T-cell (primary cell): ENCODE data around the gene NPR2. TPM values are rescaled to one million over a fixed set of nuclear protein-coding genes. Genes with fewer than 3 reads are reported as not detected.

Source experiments
- ATAC-seq, 4 experiments: fragments of 200-7000 bp in 3 of 4; fragments of 150-1000 bp in 1 of 4; cut with Tn5 transposase; replicated peaks in 1 of 4; 1 replicate in 3 of 4; 2 replicates in 1 of 4; pipeline ENCODE4 v1.10.0; 2021; ENCODE audit warnings: moderate library complexity in 3 of 4, mild to moderate bottlenecking in 2 of 4, moderate number of reproducible peaks in 1 of 4
- CTCF ChIA-PET, 2 donors: fragments of 300-600 bp; sonication (Branson Sonifier 250); formaldehyde crosslinking; loops; one replicate each; lab custom pipeline; 2022; ENCODE audit warnings: antibody characterized with exemption in 2 of 2; lab: Charles Lee
- POLR2A ChIA-PET, 2 donors: fragments of 300-600 bp; sonication (Branson Sonifier 250); formaldehyde crosslinking; loops; one replicate each; lab custom pipeline; 2022; ENCODE audit warnings: antibody characterized with exemption in 2 of 2; lab: Charles Lee
- DNase-seq, 35 experiments: peaks; one replicate each; pipeline versions ENCODE4 v3.0.0 to v3.0.0-alpha.2; 2013 to 2023
- H3K27ac ChIP-seq: one replicate; pipeline ENCODE4 v1.5.1; 2013; ENCODE audit warnings: low read length
- H3K27me3 ChIP-seq, 2 experiments: replicated peaks in 1 of 2; 1 replicate in 1 of 2; 2 replicates in 1 of 2; pipeline versions ENCODE4 v1.6.1 to v1.7.0; 2013; ENCODE audit warnings: low read length in 1 of 2, mixed read lengths in 1 of 2; ENCODE audit not compliant: control insufficient read depth in 2 of 2, insufficient read depth in 2 of 2; ENCODE audit errors: extremely low read depth in 1 of 2
- H3K36me3 ChIP-seq, 2 donors: 1 replicate in 1 of 2; 2 replicates in 1 of 2; pipeline versions ENCODE4 v1.6.1 to v1.7.0; 2013; ENCODE audit warnings: low read length in 1 of 2; ENCODE audit not compliant: control insufficient read depth in 2 of 2, insufficient read depth in 1 of 2; ENCODE audit errors: extremely low read depth in 1 of 2
- H3K4me1 ChIP-seq, 2 experiments: 1 replicate in 1 of 2; 2 replicates in 1 of 2; pipeline versions ENCODE4 v1.6.1 to v1.7.0; 2013; ENCODE audit warnings: low read length in 2 of 2, mixed read lengths in 1 of 2; ENCODE audit not compliant: insufficient read depth in 2 of 2, control insufficient read depth in 1 of 2; ENCODE audit errors: extremely low read depth in 1 of 2
- H3K4me3 ChIP-seq, 2 donors: 1 replicate in 1 of 2; 2 replicates in 1 of 2; pipeline versions ENCODE4 v1.5.1 to v1.7.0; 2013; ENCODE audit warnings: mild to moderate bottlenecking in 2 of 2, low read length in 1 of 2, moderate library complexity in 1 of 2; ENCODE audit not compliant: control insufficient read depth in 1 of 2; ENCODE audit errors: extremely low read depth in 1 of 2
- H3K9me3 ChIP-seq: 2 replicates; pipeline ENCODE4 v1.7.0; 2013
- H3K27ac Mint-ChIP-seq, 2 donors: one replicate each; pipeline ENCODE4 v1.8.0; 2020 to 2021; ENCODE audit warnings: mild to moderate bottlenecking in 2 of 2, mixed read lengths in 2 of 2
- H3K27me3 Mint-ChIP-seq, 2 donors: one replicate each; pipeline ENCODE4 v1.8.0; 2021 to 2022; ENCODE audit warnings: mixed read lengths in 2 of 2
- H3K36me3 Mint-ChIP-seq: one replicate; pipeline ENCODE4 v1.8.0; 2021; ENCODE audit warnings: mixed read lengths
- H3K4me1 Mint-ChIP-seq, 3 donors: one replicate each; pipeline ENCODE4 v1.8.0; 2020 to 2022; ENCODE audit warnings: mixed read lengths in 3 of 3, mild to moderate bottlenecking in 1 of 3
- H3K4me3 Mint-ChIP-seq, 3 donors: one replicate each; pipeline ENCODE4 v1.8.0; 2020 to 2022; ENCODE audit warnings: mild to moderate bottlenecking in 3 of 3, mixed read lengths in 3 of 3, moderate library complexity in 3 of 3
- H3K9me3 Mint-ChIP-seq, 3 donors: one replicate each; pipeline ENCODE4 v1.8.0; 2020 to 2022; ENCODE audit warnings: mixed read lengths in 3 of 3
- WGBS: methylation state at CpG from one replicate; pipeline ENCODE4 v1.1.5; 2013; ENCODE audit warnings: missing lambda C conversion rate; ENCODE audit not compliant: insufficient coverage; 5-methylcytosine and 5-hydroxymethylcytosine counted together
- total RNA-seq, 35 experiments: library from RNA in 6 of 35; stranded (reverse) in 6 of 35; fragments of 120-200 nt in 1 of 35; gene quantifications; one replicate each; pipeline versions ENCODE4 v1.2.1 to v1.2.4 and lab custom pipeline; 2013 to 2026

The NPR2 gene
- total RNA-seq, 5 donors from 2014 or later (not counting 1 experiment from before 2014, with no cell fraction given): 5.9 to 10.9 (median 10.5) TPM

DNA sequence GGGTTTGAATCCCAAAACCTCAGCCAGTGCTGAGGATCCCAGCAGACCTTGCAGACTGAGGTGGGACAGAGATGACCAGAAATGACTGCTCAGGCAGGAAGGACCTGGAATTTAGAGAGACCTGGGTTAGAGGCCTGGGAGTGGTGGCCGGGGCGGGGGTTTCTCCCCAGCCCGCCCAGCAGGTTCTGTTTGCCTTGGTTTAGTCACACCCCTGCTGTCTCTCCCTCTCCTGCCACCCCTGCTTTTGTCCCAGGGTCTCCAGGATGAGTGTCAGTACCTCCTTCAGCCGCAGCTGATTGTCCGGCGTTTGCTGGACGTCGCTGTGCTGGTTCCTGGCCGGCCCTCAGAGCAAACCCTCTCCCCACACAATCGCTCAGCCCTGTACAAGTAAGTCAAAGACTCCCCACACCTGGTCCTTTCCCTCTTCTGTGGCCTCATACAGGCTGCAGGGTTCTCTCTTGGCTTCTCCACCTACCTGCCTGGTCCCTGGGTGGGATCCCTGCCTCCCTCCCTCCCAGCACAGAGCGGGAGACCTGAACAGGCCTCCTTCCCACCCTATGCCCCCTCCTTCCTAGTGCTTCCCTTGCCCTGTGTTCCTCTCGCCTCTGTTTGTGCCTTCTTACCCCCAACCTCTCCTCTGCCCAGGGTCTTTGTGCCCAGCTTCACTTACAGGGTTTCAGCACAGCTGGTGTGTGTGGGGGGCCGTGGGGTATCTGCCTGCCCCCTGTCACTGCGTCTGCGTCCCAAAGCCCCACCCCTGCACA lies 49.7 kb downstream of the NPR2 start:
- Mint-ChIP-seq H3K36me3 (no peaks in the 10 kb centered on the region), H3K27ac (no peak overlapping the region), H3K4me1 (peaks cover 19 to 22% (median 21%) of the 10 kb centered on the region in 3 donors), H3K9me3 (no peaks in the 10 kb centered on the region), H3K4me3 (no peak overlapping the region), H3K27me3 (no peaks in the 10 kb centered on the region)
- no peaks in the 10 kb centered on the region for H3K27me3 ChIP-seq
- ChIA-PET CTCF (no interaction called here), POLR2A (interaction anchor here in 1 of 2 donors (0.5 kb wide), 1 partner anchor 206 kb away, joined by 7 read pairs; no protein-coding TSS in a partner anchor)
- DNase-seq (no peak), ATAC-seq (no peak)
- H3K4me1 ChIP-seq: peaks cover 16% of the 10 kb centered on the region in 2 experiments
- H3K36me3 ChIP-seq: peaks cover 0 to 3% of the 10 kb centered on the region in 2 donors
- H3K4me3 ChIP-seq: no peak overlapping the region
- H3K9me3 ChIP-seq: no peaks in the 10 kb centered on the region
- WGBS: 93% methylated on average over 11 of the region's 15 CpGs
- H3K27ac ChIP-seq: no peak overlapping the region

DNA sequence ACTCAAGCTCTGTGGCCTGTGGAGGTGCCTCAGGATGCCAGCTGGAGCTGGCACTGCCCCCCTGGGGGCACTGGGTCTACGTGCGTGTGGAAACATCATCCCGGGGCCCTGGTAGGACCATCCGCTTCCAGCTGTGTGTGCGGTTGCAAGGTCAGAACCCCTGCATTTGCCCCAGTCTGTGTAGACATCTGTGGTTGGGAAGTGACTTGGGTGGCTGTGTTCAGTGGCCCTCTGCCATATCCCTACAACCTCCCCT lies 50.2 kb downstream of the NPR2 start:
- ChIA-PET POLR2A (interaction anchor here in 1 of 2 donors (0.5 kb wide), 1 partner anchor 206 kb away, joined by 7 read pairs; no protein-coding TSS in a partner anchor), CTCF (no interaction called here)
- DNase-seq (no peak), ATAC-seq (no peak)
- Histone ChIP-seq H3K27me3 (no peaks in the 10 kb centered on the region), H3K4me3 (no peak overlapping the region), H3K27ac (no peak overlapping the region), H3K36me3 (peaks cover 0 to 3% of the 10 kb centered on the region in 2 donors), H3K4me1 (peaks cover 17 to 21% of the 10 kb centered on the region in 2 experiments), H3K9me3 (no peaks in the 10 kb centered on the region)
- no peaks in the 10 kb centered on the region for H3K27me3 Mint-ChIP-seq
- H3K4me1 Mint-ChIP-seq: peaks cover 19 to 22% (median 22%) of the 10 kb centered on the region in 3 donors
- H3K36me3 Mint-ChIP-seq: no peaks in the 10 kb centered on the region
- H3K27ac Mint-ChIP-seq: no peak overlapping the region
- H3K4me3 Mint-ChIP-seq: no peak overlapping the region
- H3K9me3 Mint-ChIP-seq: no peaks in the 10 kb centered on the region
- no CpG with 5 or more reads among the region's 5 CpGs for WGBS

DNA sequence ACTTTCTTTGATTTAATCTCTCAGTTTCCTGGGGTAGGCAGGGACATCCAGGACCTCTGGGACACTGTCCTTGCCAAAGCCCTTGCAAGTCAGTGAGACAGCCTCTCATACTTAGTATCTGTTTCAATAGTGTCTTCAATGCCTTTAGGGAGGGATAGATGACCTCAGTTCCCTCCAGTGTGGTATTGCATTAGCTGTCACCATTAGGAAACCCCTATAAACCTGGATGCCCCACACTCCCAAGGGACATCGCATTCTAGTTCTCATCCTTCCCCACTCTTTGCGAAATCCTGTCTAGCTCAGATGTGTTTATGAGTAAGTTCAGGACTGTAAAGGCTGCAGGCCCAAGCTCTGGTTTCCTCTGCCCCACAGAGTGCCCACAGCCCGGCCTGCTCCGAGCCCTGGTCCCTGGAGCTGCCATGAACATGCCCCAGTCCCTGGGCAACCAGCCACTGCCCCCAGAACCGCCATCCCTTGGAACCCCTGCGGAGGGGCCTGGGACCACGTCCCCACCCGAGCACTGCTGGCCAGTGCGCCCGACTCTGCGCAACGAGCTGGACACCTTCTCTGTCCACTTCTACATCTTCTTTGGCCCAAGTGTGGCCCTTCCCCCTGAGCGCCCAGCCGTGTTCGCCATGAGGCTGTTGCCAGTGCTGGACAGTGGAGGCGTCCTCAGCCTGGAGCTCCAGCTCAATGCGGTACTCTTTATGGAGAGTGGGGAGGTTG lies 50.8 kb downstream of the NPR2 start:
- Mint-ChIP-seq H3K27ac (no peak overlapping the region), H3K27me3 (no peaks in the 10 kb centered on the region), H3K4me3 (no peak overlapping the region), H3K36me3 (peaks cover 3% of the 10 kb centered on the region), H3K4me1 (peaks cover 25 to 28% (median 26%) of the 10 kb centered on the region in 3 donors), H3K9me3 (no peaks in the 10 kb centered on the region)
- CTCF ChIA-PET: no interaction called here
- Histone ChIP-seq H3K27me3 (no peaks in the 10 kb centered on the region), H3K36me3 (peaks cover 3 to 5% of the 10 kb centered on the region in 2 donors), H3K4me1 (peaks cover 20 to 27% of the 10 kb centered on the region in 2 experiments), H3K27ac (no peak overlapping the region), H3K9me3 (no peaks in the 10 kb centered on the region), H3K4me3 (no peak overlapping the region)
- ATAC-seq (no peak), DNase-seq (no peak)
- 90% methylated on average over 6 of the region's 17 CpGs for WGBS
- POLR2A ChIA-PET: interaction anchor here in 1 of 2 donors (0.6 kb wide), 1 partner anchor 203 kb away, joined by 3 read pairs; no protein-coding TSS in a partner anchor

DNA sequence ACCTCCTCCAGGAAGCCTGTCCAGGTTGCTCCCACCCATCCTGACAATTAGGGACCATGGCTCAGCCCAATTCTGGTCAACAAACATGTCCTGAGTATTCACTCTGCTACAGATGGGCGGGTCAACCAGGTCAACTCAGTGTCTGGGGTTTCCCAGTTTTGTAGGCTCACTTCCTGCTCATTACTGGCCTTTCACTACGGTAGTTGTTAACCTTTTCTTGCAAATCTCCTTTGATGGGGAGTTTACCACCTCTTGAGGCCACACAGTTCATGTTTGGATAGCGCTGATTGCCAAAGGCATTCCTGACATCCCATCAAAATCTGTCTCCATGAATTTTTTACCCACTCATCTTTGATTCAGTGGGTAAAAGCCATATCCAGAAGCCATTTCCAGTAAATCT lies 51.4 kb downstream of the NPR2 start:
- Histone ChIP-seq H3K27me3 (no peaks in the 10 kb centered on the region), H3K36me3 (peaks cover 3 to 6% of the 10 kb centered on the region in 2 donors), H3K4me3 (no peak overlapping the region), H3K9me3 (no peaks in the 10 kb centered on the region), H3K4me1 (peaks cover 20 to 27% of the 10 kb centered on the region in 2 experiments), H3K27ac (no peak overlapping the region)
- 57% methylated on average over 3 of the region's 3 CpGs for WGBS
- H3K36me3 Mint-ChIP-seq: peaks cover 9% of the 10 kb centered on the region
- H3K9me3 Mint-ChIP-seq: no peaks in the 10 kb centered on the region
- no peak for DNase-seq
- ChIA-PET POLR2A (interaction anchor here in 1 of 2 donors (0.6 kb wide), 1 partner anchor 203 kb away, joined by 3 read pairs; no protein-coding TSS in a partner anchor), CTCF (no interaction called here)
- H3K27ac Mint-ChIP-seq: no peak overlapping the region
- H3K27me3 Mint-ChIP-seq: no peaks in the 10 kb centered on the region
- no peak overlapping the region for H3K4me3 Mint-ChIP-seq
- H3K4me1 Mint-ChIP-seq: peaks cover 26 to 34% (median 30%) of the 10 kb centered on the region in 3 donors
- no peak for ATAC-seq

DNA sequence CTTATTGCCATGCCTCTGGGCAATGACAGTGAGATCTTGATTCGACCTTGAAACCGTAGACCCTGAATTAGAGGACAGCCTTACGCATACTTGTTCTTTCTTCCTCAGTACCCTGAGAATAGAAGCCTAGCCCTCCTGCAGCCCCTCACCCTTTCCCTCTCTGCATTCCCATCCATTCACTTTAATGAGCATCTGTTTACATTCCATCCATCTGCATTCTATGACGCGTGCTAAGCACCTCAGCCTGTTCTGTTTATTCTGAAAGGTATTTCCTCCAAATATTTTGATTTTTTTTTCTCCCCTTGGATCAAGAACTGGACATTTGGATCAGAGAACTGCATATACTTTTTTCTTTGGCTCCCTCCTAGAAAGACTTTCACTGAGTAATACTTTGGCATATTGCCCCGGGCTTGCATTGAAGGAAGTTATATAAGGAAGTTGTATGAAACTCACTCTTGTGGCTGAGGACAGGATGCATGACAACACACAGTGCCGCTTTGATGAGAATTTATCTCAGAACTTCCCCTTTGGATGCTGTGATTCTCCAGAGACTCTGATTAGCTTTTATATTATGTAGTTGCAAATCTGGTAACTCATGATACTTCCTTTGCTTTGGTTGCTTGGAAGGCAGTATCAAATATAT lies 53.4 kb downstream of the NPR2 start:
- Mint-ChIP-seq H3K27ac (peak overlapping the region; percentile 61 to 62), H3K9me3 (no peaks in the 10 kb centered on the region), H3K4me1 (peaks cover 26 to 37% (median 30%) of the 10 kb centered on the region in 3 donors), H3K27me3 (no peaks in the 10 kb centered on the region), H3K36me3 (peaks cover 15% of the 10 kb centered on the region), H3K4me3 (peak overlapping the region in 1 of 3 donors; percentile 58)
- 78% methylated on average over 6 of the region's 7 CpGs for WGBS
- ATAC-seq: peak; percentile 83 to 99 (median 93)
- Histone ChIP-seq H3K27me3 (no peaks in the 10 kb centered on the region), H3K9me3 (no peaks in the 10 kb centered on the region), H3K4me1 (peaks cover 20 to 27% of the 10 kb centered on the region in 2 experiments), H3K4me3 (no peak overlapping the region), H3K36me3 (peaks cover 2 to 6% of the 10 kb centered on the region in 2 donors), H3K27ac (peak overlapping the region; percentile 26)
- ChIA-PET POLR2A (interaction anchor here in 1 of 2 donors (0.6 kb wide), 2 partner anchors 14 to 1674 kb away, joined by 3 read pairs; no protein-coding TSS in a partner anchor), CTCF (no interaction called here)
- peak in 31 of 35 experiments; percentile 7 to 73 (median 35) for DNase-seq
